SJCRH30 (cell line): Measurements from ENCODE around the gene ZNF500. TPM values are rescaled to one million over a fixed set of nuclear protein-coding genes. Genes with fewer than 3 reads are reported as not detected.

Experiments used
- DNase-seq, 2 experiments: peaks; one replicate each; pipeline ENCODE4 v3.0.0-alpha.2; 2015 to 2020
- H3K27ac ChIP-seq: fragments of 250-450 bp; sonication (Bioruptor Pico); 2 replicates; pipeline ENCODE4 v1.5.1; 2020; ENCODE audit warnings: mild to moderate bottlenecking, moderate library complexity
- H3K27me3 ChIP-seq: fragments of 250-450 bp; sonication (Bioruptor Pico); 2 replicates; pipeline ENCODE4 v1.5.1; 2020; ENCODE audit warnings: mild to moderate bottlenecking, moderate library complexity
- H3K36me3 ChIP-seq: fragments of 250-450 bp; sonication (Bioruptor Pico); 2 replicates; pipeline ENCODE4 v1.5.1; 2020; ENCODE audit warnings: mild to moderate bottlenecking, moderate library complexity
- H3K4me1 ChIP-seq: fragments of 250-450 bp; sonication (Bioruptor Pico); 2 replicates; pipeline ENCODE4 v1.5.1; 2020; ENCODE audit warnings: mild to moderate bottlenecking, moderate library complexity
- H3K4me3 ChIP-seq: fragments of 250-450 bp; sonication (Bioruptor Pico); 2 replicates; pipeline ENCODE4 v1.5.1; 2020; ENCODE audit warnings: mild to moderate bottlenecking, moderate library complexity
- H3K9me3 ChIP-seq: fragments of 250-450 bp; sonication (Bioruptor Pico); replicated peaks from 2 replicates; pipeline ENCODE4 v1.5.1; 2020; ENCODE audit warnings: mild to moderate bottlenecking, moderate library complexity
- total RNA-seq: library from RNA; depleted of rRNA; stranded (reverse); fragments of >200 nt; shearing (Covaris generic); gene quantifications from 2 replicates; pipeline ENCODE4 v1.2.3, GENCODE V29; 2014; rRNA removed

ZNF500 gene
- total RNA-seq: 7.6 and 7.8 TPM in 2 replicates

GRCh38 chr16:4766875-4767628, at the start of gene ZNF500:
Gene ZNF500, minus strand, starts transcription at chr16:4767162. Its CDS starts 1,184 bp downstream, at chr16:4765978.
- Histone ChIP-seq H3K27me3 (no peaks in the 10 kb centered on the region), H3K4me3 (peak within 1 kb of the TSS; percentile 93), H3K36me3 (no peaks in the 10 kb centered on the region)

DNA sequence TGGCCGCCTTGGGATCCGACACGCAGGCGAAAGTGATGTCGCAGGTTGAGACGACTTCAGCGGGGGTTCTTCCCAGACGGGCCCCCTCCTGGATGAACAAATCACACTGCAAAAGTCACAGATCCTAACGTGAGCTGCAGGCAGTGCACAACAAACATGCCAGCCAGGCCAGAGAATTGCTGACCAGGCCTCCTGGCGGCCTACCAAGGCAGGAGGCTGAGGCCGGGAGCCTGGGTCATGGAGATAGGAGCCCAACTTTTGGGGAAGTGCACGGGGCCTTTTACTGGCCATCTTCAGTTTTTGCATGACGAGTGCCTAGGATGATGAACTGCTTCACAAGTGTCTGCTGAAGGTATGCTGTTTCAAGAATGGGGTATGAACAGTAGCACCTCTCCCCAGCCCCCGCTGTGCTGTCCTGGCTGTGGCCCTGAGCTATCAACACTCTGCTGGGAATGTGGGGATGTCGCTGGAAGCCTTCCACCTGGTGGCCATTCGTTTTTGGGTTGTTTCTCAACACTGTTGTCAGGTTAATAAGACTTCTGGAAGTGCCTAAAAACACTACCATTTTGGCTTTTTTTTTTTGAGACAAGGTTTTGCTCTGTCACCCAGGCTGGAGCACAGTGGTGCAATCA, 47.7 kb upstream of the ZNF500 start:
- H3K36me3 ChIP-seq: peaks cover 34% of the 10 kb centered on the region
- no peak overlapping the region for H3K27ac ChIP-seq
- H3K4me3 ChIP-seq: no peak overlapping the region
- no peak for DNase-seq
- no peaks in the 10 kb centered on the region for H3K27me3 ChIP-seq
- no peaks in the 10 kb centered on the region for H3K4me1 ChIP-seq
- no peaks in the 10 kb centered on the region for H3K9me3 ChIP-seq

More at GRCh38 chr16:4766875-4767628, at the start of gene ZNF500:
- Histone ChIP-seq H3K4me1 (peaks cover 4% of the 10 kb centered on the region; the same call in 1 of the 2 replicates), H3K27ac (peak within 1 kb of the TSS; percentile 52), H3K9me3 (no peaks in the 10 kb centered on the region)
- DNase-seq: peak; percentile 96

DNA sequence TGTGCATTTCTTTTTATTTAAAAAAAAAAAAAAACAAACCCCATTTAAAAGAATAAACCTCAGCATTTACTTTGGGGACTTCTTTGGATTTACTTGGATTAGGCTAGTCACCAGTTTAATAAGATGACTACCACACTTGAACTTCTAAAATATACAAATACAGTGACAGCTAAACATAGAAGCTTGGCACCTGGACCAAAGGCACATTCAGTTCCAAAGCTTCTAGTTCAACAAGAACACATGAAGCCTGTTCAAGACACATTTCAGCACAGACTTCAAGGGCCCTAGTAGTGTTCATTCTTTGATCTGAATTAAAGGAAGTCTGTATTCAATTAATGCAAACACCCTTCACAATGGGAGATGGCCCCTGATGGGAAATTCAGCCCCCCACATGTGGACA, 47.1 kb upstream of the ZNF500 start:
- Histone ChIP-seq H3K9me3 (no peaks in the 10 kb centered on the region), H3K27ac (no peak overlapping the region), H3K36me3 (peaks cover 32% of the 10 kb centered on the region), H3K4me1 (no peaks in the 10 kb centered on the region), H3K27me3 (no peaks in the 10 kb centered on the region), H3K4me3 (no peak overlapping the region)
- no peak for DNase-seq

DNA sequence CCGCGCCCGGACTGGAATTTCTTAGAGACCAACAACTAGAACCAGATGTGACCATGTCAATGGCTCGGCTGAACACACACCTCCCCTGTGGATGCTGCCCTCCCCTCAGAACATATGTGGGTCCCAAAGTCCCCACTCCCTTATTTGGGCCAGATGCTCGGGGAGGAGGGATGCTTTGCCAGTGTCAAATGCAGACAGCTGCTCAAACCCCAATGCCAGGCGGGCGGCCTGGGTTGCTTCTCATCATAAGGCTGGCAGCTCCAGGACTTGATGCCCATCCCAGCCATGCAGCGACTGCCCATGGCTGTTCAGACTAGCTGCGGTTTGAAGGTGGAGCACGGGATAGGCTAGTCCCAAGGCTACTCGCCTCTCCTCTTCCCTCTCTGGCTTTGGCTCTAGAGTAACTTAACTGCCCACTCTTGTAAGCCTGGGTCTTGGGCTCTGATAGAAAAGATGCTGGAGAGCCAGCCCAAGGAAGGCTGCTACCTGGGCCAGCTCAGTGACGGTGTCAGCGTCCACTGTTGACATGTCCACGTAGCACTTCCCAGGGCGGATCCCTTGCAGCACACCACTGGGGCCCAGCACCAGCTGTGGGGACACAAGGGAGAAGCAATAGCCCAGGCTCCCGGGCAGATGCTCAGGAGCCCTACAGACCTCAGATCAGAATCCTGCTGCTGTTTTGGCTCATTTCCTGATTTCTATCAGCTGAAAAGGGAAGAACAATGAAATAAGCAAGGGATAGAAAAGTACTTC, 46.5 kb upstream of the ZNF500 start:
- no peak overlapping the region for H3K4me3 ChIP-seq
- H3K27ac ChIP-seq: no peak overlapping the region

DNA sequence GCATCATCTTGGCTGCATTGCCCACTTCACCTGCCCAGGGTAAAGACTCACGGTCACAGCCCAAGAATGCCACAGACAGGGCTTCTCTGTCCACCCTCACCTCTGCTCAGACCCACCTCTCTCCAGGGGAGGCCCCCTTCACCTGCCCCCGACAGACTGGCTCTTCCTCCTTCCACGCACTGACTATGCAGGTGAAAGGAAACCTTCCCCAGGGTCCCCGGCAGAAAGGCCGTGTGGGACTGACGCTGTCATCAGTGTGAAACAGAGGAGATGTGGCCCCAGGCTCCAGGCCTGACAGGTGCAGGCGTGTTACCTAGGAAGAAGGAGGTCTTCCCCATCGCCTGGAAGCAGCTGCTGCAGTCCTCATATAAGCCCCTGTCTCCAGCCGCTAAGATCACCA, 44.8 kb upstream of the ZNF500 start:
- Histone ChIP-seq H3K4me3 (no peak overlapping the region), H3K4me1 (no peaks in the 10 kb centered on the region), H3K27ac (no peak overlapping the region), H3K27me3 (no peaks in the 10 kb centered on the region), H3K36me3 (peaks cover 36% of the 10 kb centered on the region), H3K9me3 (no peaks in the 10 kb centered on the region)
- DNase-seq: no peak

More for the DNA sequence above, 46.5 kb upstream of the ZNF500 start:
- no peaks in the 10 kb centered on the region for H3K4me1 ChIP-seq
- peaks cover 34% of the 10 kb centered on the region for H3K36me3 ChIP-seq
- H3K9me3 ChIP-seq: no peaks in the 10 kb centered on the region
- DNase-seq: no peak
- no peaks in the 10 kb centered on the region for H3K27me3 ChIP-seq

- DNase-seq: no peak
- Histone ChIP-seq H3K9me3 (no peaks in the 10 kb centered on the region), H3K27me3 (no peaks in the 10 kb centered on the region), H3K27ac (no peak overlapping the region), H3K4me1 (no peaks in the 10 kb centered on the region), H3K36me3 (peaks cover 33% of the 10 kb centered on the region), H3K4me3 (no peak overlapping the region)
These were observed 44.3 kb upstream of the ZNF500 start for GRCh38 chr16:4811242-4811641.

DNA sequence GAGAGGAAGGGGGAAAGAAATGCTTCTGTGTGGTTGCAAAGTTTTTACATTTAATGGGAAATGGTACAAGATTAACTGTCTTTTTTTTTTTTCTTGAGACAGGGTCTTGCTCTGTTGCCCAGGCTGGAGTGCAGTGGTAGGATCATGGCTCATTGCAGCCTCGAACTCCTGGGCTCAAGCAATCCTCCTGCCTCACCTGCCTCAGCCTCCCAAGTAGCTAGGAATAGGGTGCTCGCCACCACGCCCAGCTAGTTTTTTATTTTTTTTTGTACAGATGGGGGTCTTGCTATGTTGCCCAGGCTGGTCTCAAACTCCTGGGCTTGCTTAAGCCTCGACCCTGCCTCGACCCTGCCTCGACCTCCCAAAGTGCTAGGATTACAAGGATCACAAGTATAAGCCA, 39.3 kb upstream of the ZNF500 start:
- Histone ChIP-seq H3K9me3 (no peaks in the 10 kb centered on the region), H3K4me3 (no peak overlapping the region), H3K36me3 (peaks cover 25% of the 10 kb centered on the region), H3K4me1 (peaks cover 4% of the 10 kb centered on the region), H3K27me3 (no peaks in the 10 kb centered on the region), H3K27ac (no peak overlapping the region)
- DNase-seq: no peak

DNA sequence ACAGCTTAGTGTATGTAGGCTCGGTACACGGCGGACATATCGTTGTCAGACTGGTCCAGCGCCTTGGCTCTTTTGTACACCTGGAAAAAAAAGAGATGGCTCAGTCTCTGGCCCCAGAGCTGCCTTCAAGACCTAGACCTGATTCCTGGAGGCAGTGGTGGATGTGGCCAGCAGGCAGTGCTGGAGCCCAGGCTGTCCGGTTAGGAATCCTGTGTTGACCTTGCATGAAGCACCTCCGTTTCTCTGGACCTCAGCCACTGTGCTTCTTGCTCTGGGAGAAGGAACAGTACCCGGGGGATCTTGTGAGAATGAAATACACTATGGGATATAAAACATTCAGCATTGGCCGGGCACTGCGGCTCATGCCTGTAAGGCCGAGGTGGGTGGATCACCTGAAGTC, 38.3 kb upstream of the ZNF500 start:
- DNase-seq: no peak
- no peaks in the 10 kb centered on the region for H3K27me3 ChIP-seq
- H3K4me3 ChIP-seq: no peak overlapping the region
- no peak overlapping the region for H3K27ac ChIP-seq
- H3K36me3 ChIP-seq: peaks cover 22% of the 10 kb centered on the region
- peaks cover 11% of the 10 kb centered on the region for H3K4me1 ChIP-seq
- no peaks in the 10 kb centered on the region for H3K9me3 ChIP-seq

DNA sequence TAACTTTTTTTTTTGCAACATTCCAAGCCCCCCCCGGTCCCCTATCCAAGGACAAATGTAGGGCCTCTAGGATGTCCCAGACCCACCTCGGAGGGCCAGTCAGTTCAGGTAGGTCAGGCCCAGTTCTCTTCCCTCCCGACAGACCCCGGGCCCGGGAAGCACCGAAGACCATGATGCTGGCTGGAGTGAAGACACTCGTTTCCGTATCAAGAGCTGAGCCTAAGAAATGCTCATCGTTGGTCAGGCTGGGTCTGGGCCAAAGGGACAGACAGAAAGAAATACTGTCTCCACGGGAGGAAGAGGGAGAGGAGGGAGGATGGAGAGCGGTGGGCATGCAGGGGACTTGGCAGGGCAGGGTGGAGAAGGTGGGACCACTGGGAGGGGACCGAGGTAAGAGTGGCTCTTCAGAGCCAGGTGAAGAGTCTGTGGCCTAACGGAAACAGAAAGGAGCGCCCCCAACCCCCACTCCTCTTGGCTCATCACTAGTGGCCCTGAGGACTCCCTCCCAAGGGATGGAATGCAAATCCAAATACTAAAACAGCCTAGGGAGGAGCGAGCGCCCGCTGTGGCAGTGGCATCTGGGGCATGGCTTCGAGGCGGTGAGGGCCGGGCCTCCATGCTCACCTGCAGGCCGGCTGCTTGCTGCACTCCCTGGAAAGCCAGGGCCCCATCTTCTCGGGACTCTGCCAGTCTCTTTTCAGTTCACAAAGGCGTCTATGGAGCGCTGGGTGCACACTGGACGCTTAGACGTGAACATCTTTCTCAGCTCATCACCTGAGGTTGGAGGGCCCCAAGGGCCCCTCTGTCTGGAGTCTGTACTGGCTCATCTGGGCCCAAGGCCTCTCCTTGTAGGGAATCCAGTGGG, 37.2 kb upstream of the ZNF500 start:
- Histone ChIP-seq H3K9me3 (no peaks in the 10 kb centered on the region), H3K27ac (no peak overlapping the region), H3K4me1 (peaks cover 16% of the 10 kb centered on the region), H3K36me3 (peaks cover 17% of the 10 kb centered on the region; the same call in 1 of the 2 replicates), H3K27me3 (no peaks in the 10 kb centered on the region), H3K4me3 (no peak overlapping the region)
- no peak for DNase-seq

DNA sequence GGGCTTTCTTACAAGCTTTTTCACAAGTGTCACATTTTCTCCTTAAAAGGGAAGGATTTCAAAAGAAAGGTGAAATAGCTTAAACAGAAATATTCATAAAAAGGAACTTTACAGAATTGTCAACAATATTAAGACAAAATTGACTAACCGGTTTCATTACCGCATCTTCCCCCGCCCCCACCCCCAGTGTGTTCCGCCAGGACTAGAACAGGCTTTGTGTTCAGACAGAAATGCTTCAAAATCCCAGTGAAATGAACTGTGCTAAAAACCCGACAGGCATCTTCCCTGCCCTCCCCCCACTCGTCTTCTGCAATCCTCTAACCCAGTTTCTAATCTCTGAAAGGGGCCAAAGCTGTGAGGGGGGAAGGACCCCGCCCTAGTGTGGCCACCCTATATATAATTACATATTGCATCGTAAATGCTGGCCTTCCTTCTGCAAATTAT, 36.5 kb upstream of the ZNF500 start:
- Histone ChIP-seq H3K36me3 (peaks cover 15% of the 10 kb centered on the region; the same call in 1 of the 2 replicates), H3K9me3 (no peaks in the 10 kb centered on the region), H3K27ac (peak overlapping the region; percentile 71; the same call in 1 of the 2 replicates), H3K4me3 (peak overlapping the region; percentile 93), H3K27me3 (no peaks in the 10 kb centered on the region), H3K4me1 (peaks cover 16% of the 10 kb centered on the region)
- DNase-seq: no peak

DNA sequence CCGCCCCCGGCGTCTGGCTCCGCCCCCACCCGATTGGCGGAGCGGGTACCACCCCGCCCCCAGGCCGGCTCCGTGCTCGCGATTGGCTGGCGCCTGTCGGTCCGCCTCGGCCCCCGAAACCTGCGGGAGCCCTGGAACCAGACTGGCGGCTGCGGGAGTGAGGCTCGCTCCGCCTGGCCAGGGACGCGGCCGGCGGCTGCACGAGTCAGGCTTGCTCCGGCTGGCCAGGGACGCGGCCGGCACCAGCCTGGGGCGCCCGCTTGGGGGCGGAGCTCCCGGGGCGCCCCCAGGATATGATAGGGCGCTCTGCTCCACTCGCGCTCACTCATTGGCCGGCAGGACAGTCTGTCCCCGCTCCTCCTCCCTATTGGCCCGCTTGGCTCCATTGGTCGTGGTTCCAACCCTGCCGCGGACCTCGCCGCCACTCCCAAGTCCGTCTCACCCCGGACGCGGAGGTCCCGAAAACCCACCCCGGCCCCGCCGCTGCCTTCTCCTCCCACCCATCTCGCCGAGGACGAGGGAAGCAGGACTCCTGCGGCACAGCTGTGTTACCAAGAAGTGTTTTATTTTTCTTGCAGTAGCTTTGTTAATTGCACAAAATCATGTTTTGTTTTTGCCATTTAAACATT, 35.8 kb upstream of the ZNF500 start:
- Histone ChIP-seq H3K36me3 (peaks cover 10% of the 10 kb centered on the region; the same call in 1 of the 2 replicates), H3K27me3 (no peaks in the 10 kb centered on the region), H3K4me1 (peaks cover 16% of the 10 kb centered on the region), H3K9me3 (no peaks in the 10 kb centered on the region), H3K27ac (peak overlapping the region; percentile 71), H3K4me3 (peak overlapping the region; percentile 93)
- peak; percentile 91 to 93 for DNase-seq

DNA sequence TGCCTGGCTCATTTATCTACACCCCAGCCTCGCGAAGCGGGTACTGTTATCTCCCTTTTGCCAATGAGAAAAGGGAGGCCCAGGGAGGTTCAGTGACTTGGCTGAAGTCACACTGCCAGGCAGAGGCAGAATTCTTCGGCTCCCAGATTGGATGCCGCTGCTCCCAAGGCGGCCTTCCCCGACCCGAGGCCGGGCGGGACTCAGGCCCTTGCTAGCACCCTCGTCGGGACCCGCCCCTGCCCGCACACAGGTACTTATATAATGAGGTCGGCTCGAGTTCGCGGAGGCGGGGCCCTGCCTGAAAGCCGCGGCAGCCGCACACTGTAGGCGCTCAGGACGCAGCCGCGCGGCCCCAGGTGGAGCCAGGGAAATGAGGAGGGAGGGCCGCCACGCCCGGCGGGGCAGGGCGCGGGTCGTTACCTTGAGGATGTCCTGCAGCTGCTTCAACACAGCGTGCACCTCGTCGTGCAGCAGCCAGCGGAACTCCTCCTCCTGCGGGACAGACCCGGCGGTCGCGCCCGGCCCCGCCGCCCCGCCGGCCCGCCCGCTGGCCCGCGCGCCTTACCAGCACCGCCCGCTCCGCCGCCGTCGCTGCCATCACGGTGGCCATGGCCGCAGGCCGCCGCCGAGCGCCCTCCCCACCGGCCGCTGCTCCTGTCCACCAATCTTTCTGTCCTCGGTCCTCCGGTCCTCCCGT, 35.1 kb upstream of the ZNF500 start, which contains the start of gene ROGDI:
TSS of gene ROGDI (minus strand) at position 672 of the 697 bp plus-strand sequence. CDS start at position 610, 62 bp downstream.
- no peaks in the 10 kb centered on the region for H3K9me3 ChIP-seq
- peaks cover 7% of the 10 kb centered on the region; the same call in 1 of the 2 replicates for H3K36me3 ChIP-seq
- H3K27ac ChIP-seq: peak within 1 kb of the TSS; percentile 71
- no peaks in the 10 kb centered on the region for H3K27me3 ChIP-seq
- peak; percentile 57 to 59 for DNase-seq
- peaks cover 16% of the 10 kb centered on the region for H3K4me1 ChIP-seq
- peak within 1 kb of the TSS; percentile 93 for H3K4me3 ChIP-seq
